ENCODE results near the gene ARHGAP21.
"Not testable (repeated sequence)": the region's sequence is repeated elsewhere in the genome, so short reads cannot be mapped to it uniquely, and the experiment has no call there.

ARHGAP21 gene

GRCh38 chr10:24683554-24683953, 40.1 kb downstream of the ARHGAP21 start:
- no peak for DNase-seq (ENCODE audit: low spot score)

GRCh38 chr10:24681572-24682088, 42.1 kb downstream of the ARHGAP21 start:
- DNase-seq (ENCODE audit: low spot score), result no peak

GRCh38 chr10:24680647-24681524, 42.8 kb downstream of the ARHGAP21 start:
- DNase-seq (ENCODE audit: low spot score), result no peak

GRCh38 chr10:24678757-24679156, 44.9 kb downstream of the ARHGAP21 start:
- no peak for DNase-seq (ENCODE audit: low spot score)

- DNase-seq (ENCODE audit: low spot score), result no peak
These were observed 48.6 kb downstream of the ARHGAP21 start for GRCh38 chr10:24674892-24675632.

GRCh38 chr10:24670964-24671670, 52.6 kb downstream of the ARHGAP21 start:
- no peak for DNase-seq (ENCODE audit: low spot score)

GRCh38 chr10:24669285-24669852, 54.3 kb downstream of the ARHGAP21 start:
- DNase-seq (ENCODE audit: low spot score), result no peak

- no peak for DNase-seq (ENCODE audit: low spot score)
These were observed 55.4 kb downstream of the ARHGAP21 start for GRCh38 chr10:24668247-24668646.

GRCh38 chr10:24664991-24665390, 58.7 kb downstream of the ARHGAP21 start:
- no peak for DNase-seq (ENCODE audit: low spot score)

- DNase-seq (ENCODE audit: low spot score), result no peak
These were observed 62.3 kb downstream of the ARHGAP21 start for GRCh38 chr10:24661376-24661775.

GRCh38 chr10:24658319-24658718, 65.4 kb downstream of the ARHGAP21 start:
- not testable (repeated sequence) for DNase-seq (ENCODE audit: low spot score)

- not testable (repeated sequence) for DNase-seq (ENCODE audit: low spot score)
These were observed 67.4 kb downstream of the ARHGAP21 start for GRCh38 chr10:24656326-24656725.

GRCh38 chr10:24652381-24652957, 71.2 kb downstream of the ARHGAP21 start:
- DNase-seq (ENCODE audit: low spot score), result no peak

- no peak for DNase-seq (ENCODE audit: low spot score)
These were observed 71.8 kb downstream of the ARHGAP21 start for GRCh38 chr10:24651923-24652322.

GRCh38 chr10:24650669-24651391, 72.9 kb downstream of the ARHGAP21 start:
- DNase-seq (ENCODE audit: low spot score), result no peak

- DNase-seq (ENCODE audit: low spot score), result no peak
These were observed 77.9 kb downstream of the ARHGAP21 start for GRCh38 chr10:24645784-24646183.

- no peak for DNase-seq (ENCODE audit: low spot score)
These were observed 78.7 kb downstream of the ARHGAP21 start for GRCh38 chr10:24645022-24645421.

GRCh38 chr10:24643679-24644209, 79.9 kb downstream of the ARHGAP21 start:
- no peak for DNase-seq (ENCODE audit: low spot score)

- DNase-seq (ENCODE audit: low spot score), result no peak
These were observed 80.6 kb downstream of the ARHGAP21 start for GRCh38 chr10:24642921-24643678.

- DNase-seq (ENCODE audit: low spot score), result no peak
These were observed 84.6 kb downstream of the ARHGAP21 start for GRCh38 chr10:24639124-24639523.

Data from ecto neural progenitor cell (in vitro differentiated cells).